HG02610 (cell line): ENCODE measurements around the gene ZRANB2.

Experiments
- ATAC-seq: cut with Tn5 transposase; IDR thresholded peaks from one replicate; pipeline ENCODE4 v1.9.1; 2021; ENCODE audit warnings: mild to moderate bottlenecking, moderate library complexity; ENCODE audit not compliant: unreplicated experiment

The ZRANB2 gene

GRCh38 chr1:71030026-71030425, 50.8 kb downstream of the ZRANB2 start:
- no peak for ATAC-seq

GRCh38 chr1:71028981-71029380, 51.9 kb downstream of the ZRANB2 start:
- ATAC-seq: no peak

GRCh38 chr1:71027991-71028390, 52.8 kb downstream of the ZRANB2 start:
- ATAC-seq: no peak

GRCh38 chr1:71026093-71026492, 54.7 kb downstream of the ZRANB2 start:
- no peak for ATAC-seq

- peak; percentile 64 for ATAC-seq
Observed at GRCh38 chr1:71023515-71023914, 57.3 kb downstream of the ZRANB2 start.

GRCh38 chr1:71019233-71019969, 61.4 kb downstream of the ZRANB2 start:
- ATAC-seq: no peak

- no peak for ATAC-seq
Observed at GRCh38 chr1:71018791-71019190, 62.0 kb downstream of the ZRANB2 start.

- ATAC-seq: no peak
Observed at GRCh38 chr1:71015745-71016144, 65.1 kb downstream of the ZRANB2 start.

GRCh38 chr1:71014178-71014579, 66.7 kb downstream of the ZRANB2 start:
- ATAC-seq: no peak
